Hepatocyte (in vitro differentiated cells): ENCODE results near the gene RGN.

Source experiments
- EZH2 ChIP-seq: fragments of 200-600 bp; sonication (generic); IDR thresholded peaks from 2 replicates; pipeline ENCODE4 v1.6.1; 2016; ENCODE audit warnings: antibody characterized with exemption, mild to moderate bottlenecking, borderline replicate concordance
- TF ChIP-seq, protein P1 (sequence below): fragments of 200-600 bp; sonication (generic); IDR thresholded peaks from 2 replicates; pipeline ENCODE4 v1.5.1; 2016; ENCODE audit warnings: antibody characterized with exemption, mild to moderate bottlenecking; ENCODE audit not compliant: poor library complexity

DNA sequence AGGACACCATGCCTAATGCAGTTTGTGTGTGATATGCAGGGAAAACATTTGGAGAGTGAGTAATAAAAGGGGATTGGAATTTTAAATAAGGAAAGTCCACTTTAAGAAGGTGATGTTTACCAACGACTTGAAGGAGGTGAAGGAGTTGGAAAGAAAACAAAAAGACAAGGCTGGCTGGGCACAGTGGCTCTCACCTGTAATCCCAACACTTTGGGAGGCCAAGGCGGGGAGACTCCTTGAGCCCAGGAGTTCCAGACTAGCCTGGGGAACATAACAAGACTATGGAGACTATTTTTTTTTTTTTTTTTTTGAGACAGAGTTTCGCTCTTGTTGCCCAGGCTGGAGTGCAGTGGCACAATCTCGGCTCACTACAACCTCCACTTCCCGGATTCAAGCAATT lies 55.2 kb downstream of the RGN start:
- TF ChIP-seq, protein P1, sequence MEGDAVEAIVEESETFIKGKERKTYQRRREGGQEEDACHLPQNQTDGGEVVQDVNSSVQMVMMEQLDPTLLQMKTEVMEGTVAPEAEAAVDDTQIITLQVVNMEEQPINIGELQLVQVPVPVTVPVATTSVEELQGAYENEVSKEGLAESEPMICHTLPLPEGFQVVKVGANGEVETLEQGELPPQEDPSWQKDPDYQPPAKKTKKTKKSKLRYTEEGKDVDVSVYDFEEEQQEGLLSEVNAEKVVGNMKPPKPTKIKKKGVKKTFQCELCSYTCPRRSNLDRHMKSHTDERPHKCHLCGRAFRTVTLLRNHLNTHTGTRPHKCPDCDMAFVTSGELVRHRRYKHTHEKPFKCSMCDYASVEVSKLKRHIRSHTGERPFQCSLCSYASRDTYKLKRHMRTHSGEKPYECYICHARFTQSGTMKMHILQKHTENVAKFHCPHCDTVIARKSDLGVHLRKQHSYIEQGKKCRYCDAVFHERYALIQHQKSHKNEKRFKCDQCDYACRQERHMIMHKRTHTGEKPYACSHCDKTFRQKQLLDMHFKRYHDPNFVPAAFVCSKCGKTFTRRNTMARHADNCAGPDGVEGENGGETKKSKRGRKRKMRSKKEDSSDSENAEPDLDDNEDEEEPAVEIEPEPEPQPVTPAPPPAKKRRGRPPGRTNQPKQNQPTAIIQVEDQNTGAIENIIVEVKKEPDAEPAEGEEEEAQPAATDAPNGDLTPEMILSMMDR: no peak
- TF ChIP-seq EZH2: no peak
